ENCODE results near the gene MTA3.

GRCh38 chr2:42640261-42640660 lies 71.8 kb downstream of the MTA3 start:
- TF ChIP-seq CTCF (IDR thresholded peaks at IDR 0.05; ENCODE audit: control extremely low read depth in 1 of 3, insufficient read depth in 1 of 3, low read depth in 1 of 3, low read length in 3 of 3) (no peak), FOSL1 (IDR thresholded peaks at IDR 0.05; ENCODE audit: insufficient read depth, low read depth, low read length) (no peak)

Measured in H1 (cell line).